Small intestine (tissue), 7 donors: ENCODE data around the gene LRRC36. TPM values are rescaled to one million over a fixed set of nuclear protein-coding genes. Genes with fewer than 3 reads are reported as not detected.

Experiments
- DNase-seq, 2 donors: peaks; one replicate each; pipeline versions ENCODE4 v3.0.0 to v3.0.0-alpha.2; 2013
- FAIRE-seq: peaks from 2 replicates; lab custom pipeline; 2012; peaks lifted over from hg19 to GRCh38; lab: Jason Lieb, UNC
- H3K27ac ChIP-seq, 3 donors: one replicate each; pipeline ENCODE4 v1.5.1; 2013; ENCODE audit warnings: low read length in 2 of 3, mild to moderate bottlenecking in 2 of 3, control low read depth in 1 of 3, inconsistent platforms in 1 of 3, low read depth in 1 of 3, moderate library complexity in 1 of 3
- H3K27me3 ChIP-seq, 3 donors: one replicate each; pipeline ENCODE4 v1.6.1; 2013; ENCODE audit warnings: low read length in 3 of 3, inconsistent platforms in 1 of 3; ENCODE audit not compliant: control insufficient read depth in 3 of 3, insufficient read depth in 3 of 3
- H3K36me3 ChIP-seq, 3 donors: one replicate each; pipeline ENCODE4 v1.6.1; 2013; ENCODE audit warnings: low read length in 3 of 3, inconsistent platforms in 1 of 3, low read depth in 1 of 3, mild to moderate bottlenecking in 1 of 3, moderate library complexity in 1 of 3; ENCODE audit not compliant: control insufficient read depth in 3 of 3, insufficient read depth in 2 of 3
- H3K4me1 ChIP-seq, 3 donors: one replicate each; pipeline ENCODE4 v1.6.1; 2013; ENCODE audit warnings: low read length in 2 of 3, inconsistent platforms in 1 of 3, low read depth in 1 of 3, mild to moderate bottlenecking in 1 of 3, moderate library complexity in 1 of 3; ENCODE audit not compliant: control insufficient read depth in 3 of 3, insufficient read depth in 2 of 3
- H3K4me3 ChIP-seq, 3 donors: one replicate each; pipeline ENCODE4 v1.5.1; 2013; ENCODE audit warnings: low read length in 3 of 3, control low read depth in 1 of 3, inconsistent platforms in 1 of 3, low read depth in 1 of 3, mild to moderate bottlenecking in 1 of 3, moderate library complexity in 1 of 3
- H3K9me3 ChIP-seq, 2 donors: one replicate each; pipeline ENCODE4 v1.6.1; 2013; ENCODE audit warnings: low read depth in 1 of 2, low read length in 1 of 2; ENCODE audit not compliant: control insufficient read depth in 2 of 2, insufficient read depth in 1 of 2
- WGBS, 3 donors: extraction: QIAGEN DNeasy Blood & Tissue Kit; methylation state at CpG; one replicate each; pipeline ENCODE4 v1.1.7; 2013; 5-methylcytosine and 5-hydroxymethylcytosine counted together
- polyA plus RNA-seq, 4 donors: library from polyadenylated mRNA; stranded (reverse) in 3 of 4; unstranded in 1 of 4; fragments of 200-250 nt in 3 of 4; fragments of 120-200 nt in 1 of 4; gene quantifications; one replicate each; pipeline versions ENCODE4 v1.2.1 to v1.2.3, GENCODE V29; 2013
- donor health status: healthy with polysubstance abuse.
- donor health status: control.
- donor health status: control.
- donor health status: Bipolar disorder and iron deficiency.
- donor health status: healthy.

The LRRC36 gene
- polyA plus RNA-seq, 4 donors: 0.87 to 1.9 TPM; not detected in 2

GRCh38 chr16:67395458-67396158, 69.0 kb downstream of the LRRC36 start:
- no peak for FAIRE-seq
- peaks cover 0 to 18% (median 0%) of the 10 kb centered on the region in 3 donors for H3K36me3 ChIP-seq
- peaks cover 0 to 19% (median 0%) of the 10 kb centered on the region in 3 donors for H3K27me3 ChIP-seq
- peaks cover 0 to 63% (median 21%) of the 10 kb centered on the region in 3 donors for H3K4me1 ChIP-seq
- 48 to 72% (median 58%) methylated on average over 13 of the region's 13 CpGs for WGBS, 3 donors
- no peak overlapping the region for H3K4me3 ChIP-seq
- H3K9me3 ChIP-seq: no peaks in the 10 kb centered on the region
- H3K27ac ChIP-seq: peak overlapping the region in 2 of 3 donors; percentile 64 to 65
- no peak for DNase-seq

DNA sequence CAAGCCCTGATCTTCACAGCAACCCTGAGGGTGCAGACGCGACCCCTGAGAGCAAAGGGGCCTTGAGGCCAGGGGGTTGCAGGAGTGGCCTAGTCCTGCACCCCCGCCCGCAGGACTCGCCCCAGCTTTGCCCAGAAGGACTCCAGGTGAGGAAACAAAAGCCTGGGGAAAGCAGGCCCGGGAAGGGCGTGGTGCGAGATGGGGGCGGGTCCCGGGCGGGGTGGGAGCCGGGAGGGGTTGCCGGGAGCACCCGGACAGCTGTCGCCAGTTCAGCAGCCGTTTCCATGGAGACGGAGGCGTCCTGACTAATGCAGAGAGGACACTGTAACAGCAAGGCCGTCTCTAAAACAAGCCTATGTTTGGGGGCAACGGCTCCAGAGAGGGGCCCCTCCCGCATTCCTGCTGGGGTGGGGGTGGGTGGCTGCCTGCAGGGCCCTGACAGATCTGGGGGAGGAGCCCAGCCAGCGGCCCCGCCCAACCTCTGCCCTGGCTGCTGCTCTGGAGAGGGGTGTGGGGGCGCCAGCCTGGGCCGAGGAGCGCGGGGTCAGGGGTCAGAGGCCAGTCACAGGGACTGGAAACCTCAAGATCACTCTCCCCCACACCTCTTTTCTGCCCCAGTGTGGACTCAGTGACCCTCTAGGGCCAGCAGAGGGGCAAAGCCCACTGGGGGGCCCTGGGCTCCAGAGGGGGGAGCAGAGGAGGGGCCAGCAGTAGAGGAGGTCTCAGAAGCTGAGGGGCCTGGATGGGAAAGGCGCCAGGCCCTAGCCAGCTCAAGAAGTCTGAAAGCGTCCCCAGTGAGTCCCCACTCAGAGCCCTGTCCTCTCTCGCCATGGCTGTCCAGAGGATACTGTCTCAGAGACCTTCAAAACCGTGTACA, 69.8 kb downstream of the LRRC36 start:
- H3K4me3 ChIP-seq: no peak overlapping the region
- H3K27ac ChIP-seq: peak overlapping the region; percentile 22 to 69 (median 64)
- H3K27me3 ChIP-seq: peaks cover 0 to 19% (median 0%) of the 10 kb centered on the region in 3 donors
- peak; percentile 91 to 96 for DNase-seq
- WGBS, 3 donors: 16 to 32% (median 26%) methylated on average over 31 of the region's 31 CpGs
- H3K36me3 ChIP-seq: peaks cover 0 to 12% (median 0%) of the 10 kb centered on the region in 3 donors
- H3K9me3 ChIP-seq: no peaks in the 10 kb centered on the region
- H3K4me1 ChIP-seq: peaks cover 0 to 60% (median 19%) of the 10 kb centered on the region in 3 donors
- FAIRE-seq: no peak

- Histone ChIP-seq H3K9me3 (no peaks in the 10 kb centered on the region), H3K27ac (peak overlapping the region in 2 of 3 donors; percentile 43 to 69), H3K4me3 (no peak overlapping the region), H3K36me3 (peaks cover 0 to 11% (median 0%) of the 10 kb centered on the region in 3 donors), H3K4me1 (peaks cover 0 to 52% (median 17%) of the 10 kb centered on the region in 3 donors), H3K27me3 (peaks cover 0 to 19% (median 0%) of the 10 kb centered on the region in 3 donors)
- WGBS, 3 donors: 70 to 79% (median 78%) methylated on average over 15 of the region's 15 CpGs
- FAIRE-seq (no peak), DNase-seq (no peak)
Observed at GRCh38 chr16:67397036-67397801, 70.6 kb downstream of the LRRC36 start.

- Histone ChIP-seq H3K4me1 (peaks cover 0 to 45% (median 17%) of the 10 kb centered on the region in 3 donors), H3K36me3 (peaks cover 0 to 11% (median 0%) of the 10 kb centered on the region in 3 donors), H3K27me3 (peaks cover 0 to 17% (median 0%) of the 10 kb centered on the region in 3 donors), H3K9me3 (no peaks in the 10 kb centered on the region), H3K4me3 (no peak overlapping the region), H3K27ac (peak overlapping the region in 1 of 3 donors; percentile 17)
- no peak for DNase-seq
- no peak for FAIRE-seq
- 79 to 87% (median 86%) methylated on average over 18 to 22 of the region's 22 CpGs for WGBS, 3 donors
Observed at GRCh38 chr16:67397812-67398545, 71.4 kb downstream of the LRRC36 start.

DNA sequence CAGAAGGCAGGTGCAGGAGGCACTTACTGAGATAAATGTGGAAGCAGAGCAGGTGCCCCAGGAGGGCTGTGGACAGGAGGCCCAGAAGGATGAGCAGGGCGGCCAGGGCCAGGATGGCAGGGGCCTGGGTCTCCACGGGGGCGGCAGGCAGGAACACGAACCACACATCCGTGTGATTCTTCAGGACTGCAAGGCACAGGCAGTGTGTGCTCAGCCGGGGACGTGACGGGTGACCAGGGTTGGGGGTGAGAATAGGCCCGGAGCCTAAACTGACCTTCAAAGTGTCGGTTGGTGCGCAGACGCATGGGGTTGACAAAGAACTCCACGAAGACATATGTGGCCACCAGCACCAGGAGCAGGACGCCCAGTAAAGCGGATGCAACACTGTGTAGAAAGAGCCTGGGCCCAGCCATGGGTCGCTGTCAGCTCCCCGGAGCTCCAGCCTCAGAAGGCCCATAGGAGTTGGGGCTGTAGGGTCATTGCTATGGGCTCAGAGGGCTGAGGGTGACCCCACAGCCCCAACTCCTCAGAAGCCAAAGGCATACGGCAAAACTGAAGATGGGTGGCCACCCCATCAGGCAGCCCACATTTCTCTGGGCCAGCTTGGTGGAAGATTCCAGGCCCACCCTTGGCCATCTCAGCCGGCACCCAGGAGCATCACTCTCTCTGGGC, 72.1 kb downstream of the LRRC36 start:
- FAIRE-seq: no peak
- Histone ChIP-seq H3K9me3 (no peaks in the 10 kb centered on the region), H3K36me3 (peaks cover 0 to 11% (median 0%) of the 10 kb centered on the region in 3 donors), H3K27ac (peak overlapping the region in 1 of 3 donors; percentile 17), H3K27me3 (peaks cover 0 to 15% (median 0%) of the 10 kb centered on the region in 3 donors), H3K4me3 (no peak overlapping the region), H3K4me1 (peaks cover 0 to 41% (median 14%) of the 10 kb centered on the region in 3 donors)
- no peak for DNase-seq
- 91 to 94% (median 93%) methylated on average over 19 of the region's 19 CpGs for WGBS, 3 donors

- Histone ChIP-seq H3K36me3 (peaks cover 0 to 13% (median 0%) of the 10 kb centered on the region in 3 donors), H3K9me3 (no peaks in the 10 kb centered on the region), H3K4me3 (no peak overlapping the region), H3K4me1 (peaks cover 2 to 41% (median 14%) of the 10 kb centered on the region in 3 donors), H3K27ac (no peak overlapping the region), H3K27me3 (peaks cover 0 to 9% (median 0%) of the 10 kb centered on the region in 3 donors)
- 34 to 47% (median 36%) methylated on average over 38 to 42 of the region's 42 CpGs for WGBS, 3 donors
- no peak for FAIRE-seq
- peak in 1 of 2 donors; percentile 75 for DNase-seq
Observed at GRCh38 chr16:67399218-67399733, 72.7 kb downstream of the LRRC36 start.
